Neural cell (in vitro differentiated cells): ENCODE data around the gene NCAM1.

Experiments used
- CTCF ChIP-seq: fragments of 450-650 bp; IDR thresholded peaks from 2 replicates; pipeline ENCODE4 v1.5.1; 2014; ENCODE audit warnings: antibody characterized with exemption, mild to moderate bottlenecking, moderate library complexity; ENCODE audit not compliant: poor library complexity, severe bottlenecking
- EP300 ChIP-seq: fragments of 450-650 bp; conservative IDR thresholded peaks from 2 replicates; pipeline ENCODE4 v1.6.1; 2014; ENCODE audit warnings: antibody characterized with exemption, mild to moderate bottlenecking, moderate library complexity; ENCODE audit not compliant: poor library complexity, severe bottlenecking
- EZH2 ChIP-seq: fragments of 200-600, 300-800 bp; shearing (Covaris generic), sonication (generic); IDR thresholded peaks from 2 replicates; pipeline ENCODE4 v1.6.1; 2014; ENCODE audit warnings: antibody characterized with exemption, low read length, borderline replicate concordance, mild to moderate bottlenecking; ENCODE audit not compliant: insufficient read depth, poor library complexity, severe bottlenecking
- MXI1 ChIP-seq: fragments of 450-650 bp; conservative IDR thresholded peaks from 2 replicates; pipeline ENCODE4 v1.6.1; 2014; ENCODE audit warnings: antibody characterized with exemption, mild to moderate bottlenecking; ENCODE audit not compliant: poor library complexity, severe bottlenecking
- POLR2AphosphoS5 ChIP-seq: IDR thresholded peaks from 2 replicates; pipeline ENCODE4 v1.6.1; 2012
- RAD21 ChIP-seq: fragments of 450-650 bp; conservative IDR thresholded peaks from 2 replicates; pipeline ENCODE4 v1.6.1; 2014; ENCODE audit warnings: antibody characterized with exemption, mild to moderate bottlenecking, moderate library complexity
- REST ChIP-seq: IDR thresholded peaks from 2 replicates; pipeline ENCODE4 v1.6.1; 2012; ENCODE audit warnings: borderline replicate concordance
- SMC3 ChIP-seq: fragments of 450-650 bp; conservative IDR thresholded peaks from 2 replicates; pipeline ENCODE4 v1.6.1; 2014; ENCODE audit warnings: antibody characterized with exemption, mild to moderate bottlenecking, moderate library complexity; ENCODE audit not compliant: poor library complexity
- TAF1 ChIP-seq: IDR thresholded peaks from 2 replicates; pipeline ENCODE4 v1.6.1; 2012; ENCODE audit warnings: low read depth

GRCh38 chr11:113275602-113276001 lies 314.4 kb downstream of the NCAM1 start:
- TF ChIP-seq SMC3 (no peak), EZH2 (no peak), CTCF (no peak), POLR2AphosphoS5 (no peak), REST (no peak), RAD21 (no peak), EP300 (no peak), TAF1 (no peak), MXI1 (no peak)
